CD4-positive, alpha-beta T cell treated with Interleukin-15 for 1 hour (primary cell): Measurements from ENCODE around the gene DLG2.

Source experiments
- DNase-seq: peaks from one replicate; pipeline ENCODE4 v3.0.0-alpha.2; 2020

DLG2 gene

GRCh38 chr11:84607975-84608836 is 1018.9 kb downstream of the DLG2 start:
- no peak for DNase-seq

- DNase-seq = no peak
Measured at GRCh38 chr11:84594602-84595001, 1032.5 kb downstream of the DLG2 start.

- no peak for DNase-seq
Measured at GRCh38 chr11:84590106-84590505, 1037.0 kb downstream of the DLG2 start.

- DNase-seq = no peak
Measured at GRCh38 chr11:84588131-84588829, 1038.9 kb downstream of the DLG2 start.

GRCh38 chr11:84583106-84583505 is 1044.0 kb downstream of the DLG2 start:
- no peak for DNase-seq

- no peak for DNase-seq
Measured at GRCh38 chr11:84581083-84581482, 1046.1 kb downstream of the DLG2 start.

GRCh38 chr11:84580428-84580827 is 1046.7 kb downstream of the DLG2 start:
- no peak for DNase-seq

GRCh38 chr11:84573868-84574267 is 1053.3 kb downstream of the DLG2 start:
- no peak for DNase-seq

GRCh38 chr11:84566671-84567070 is 1060.5 kb downstream of the DLG2 start:
- no peak for DNase-seq

GRCh38 chr11:84564867-84565184 is 1062.3 kb downstream of the DLG2 start:
- no peak for DNase-seq

- no peak for DNase-seq
Measured at GRCh38 chr11:84564180-84564866, 1062.8 kb downstream of the DLG2 start.

GRCh38 chr11:84563356-84563755 is 1063.8 kb downstream of the DLG2 start:
- DNase-seq = no peak

- no peak for DNase-seq
Measured at GRCh38 chr11:84560206-84560605, 1066.9 kb downstream of the DLG2 start.

- DNase-seq = no peak
Measured at GRCh38 chr11:84558085-84558905, 1068.8 kb downstream of the DLG2 start.

- no peak for DNase-seq
Measured at GRCh38 chr11:84552791-84553190, 1074.4 kb downstream of the DLG2 start.

GRCh38 chr11:84549217-84549616 is 1077.9 kb downstream of the DLG2 start:
- DNase-seq = no peak

- no peak for DNase-seq
Measured at GRCh38 chr11:84544566-84544965, 1082.6 kb downstream of the DLG2 start.

GRCh38 chr11:84543367-84544159 is 1083.6 kb downstream of the DLG2 start:
- DNase-seq = no peak

- no peak for DNase-seq
Measured at GRCh38 chr11:84541731-84542340, 1085.3 kb downstream of the DLG2 start.

- no peak for DNase-seq
Measured at GRCh38 chr11:84536456-84536855, 1090.7 kb downstream of the DLG2 start.

- no peak for DNase-seq
Measured at GRCh38 chr11:84532364-84532763, 1094.8 kb downstream of the DLG2 start.

- DNase-seq = no peak
Measured at GRCh38 chr11:84526250-84526649, 1100.9 kb downstream of the DLG2 start.
